NCI-H748 (cell line): ENCODE measurements around the gene CCDC141.

Experiments
- DNase-seq: peaks from one replicate; lab custom pipeline; 2025; ENCODE audit not compliant: unreplicated experiment; lab: John Stamatoyannopoulos, UW

The CCDC141 gene

DNA sequence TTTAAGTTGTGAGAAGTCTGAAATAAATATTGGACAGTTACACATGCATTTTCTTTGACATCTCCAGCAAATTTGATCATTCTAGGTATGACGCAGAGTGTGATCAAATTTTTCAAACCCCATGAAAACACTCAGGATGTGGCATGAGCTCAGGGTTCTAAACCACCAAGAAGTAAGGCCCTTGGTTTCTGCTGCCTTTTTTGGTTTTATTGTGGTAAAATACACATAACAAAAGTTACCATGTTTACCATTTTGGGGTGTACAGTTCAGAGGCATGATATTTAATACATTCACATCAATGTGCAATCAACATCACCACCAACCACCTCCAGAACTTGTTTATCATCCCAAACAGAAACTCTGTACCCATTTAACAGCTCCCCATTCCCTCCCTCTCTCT lies 178.4 kb downstream of the CCDC141 start:
- DNase-seq = no peak

DNA sequence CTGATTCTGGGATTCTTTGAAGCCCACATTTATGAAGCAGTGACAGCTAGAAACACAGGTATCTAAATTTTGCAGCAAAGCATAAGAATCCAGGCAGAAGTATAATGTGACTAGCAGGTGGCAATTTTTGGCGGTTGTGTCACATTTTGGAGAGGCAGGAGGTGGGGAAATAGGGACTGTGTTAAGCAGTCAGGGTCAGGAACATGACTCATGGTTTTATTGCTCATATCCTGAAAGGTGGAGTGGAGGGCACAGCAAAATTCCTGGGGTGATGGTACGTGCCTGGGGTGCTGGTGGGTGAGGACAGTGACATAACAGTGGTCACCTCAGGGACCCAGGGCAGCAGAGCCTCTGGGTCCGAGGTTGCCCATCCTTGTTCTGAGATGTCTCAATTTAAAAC lies 179.2 kb downstream of the CCDC141 start:
- no peak for DNase-seq

DNA sequence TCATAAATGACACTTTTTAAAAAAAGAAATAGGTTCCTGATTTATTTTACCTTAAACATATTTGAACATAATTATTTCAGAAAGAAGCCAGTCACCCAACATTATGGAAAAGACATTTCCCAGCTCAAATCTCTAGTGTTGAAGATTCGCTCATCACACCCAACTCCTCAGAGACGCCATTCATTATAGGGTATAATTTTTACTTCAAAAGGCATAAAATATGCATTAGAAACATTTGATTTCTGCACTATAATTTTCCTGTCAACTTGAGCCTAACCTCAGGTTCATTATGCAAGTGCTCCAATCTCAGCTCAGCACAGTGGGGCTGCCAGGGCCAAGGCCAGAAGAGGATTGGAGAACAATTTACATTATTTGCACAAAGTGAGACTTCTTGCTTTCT lies 183.9 kb downstream of the CCDC141 start:
- no peak for DNase-seq

DNA sequence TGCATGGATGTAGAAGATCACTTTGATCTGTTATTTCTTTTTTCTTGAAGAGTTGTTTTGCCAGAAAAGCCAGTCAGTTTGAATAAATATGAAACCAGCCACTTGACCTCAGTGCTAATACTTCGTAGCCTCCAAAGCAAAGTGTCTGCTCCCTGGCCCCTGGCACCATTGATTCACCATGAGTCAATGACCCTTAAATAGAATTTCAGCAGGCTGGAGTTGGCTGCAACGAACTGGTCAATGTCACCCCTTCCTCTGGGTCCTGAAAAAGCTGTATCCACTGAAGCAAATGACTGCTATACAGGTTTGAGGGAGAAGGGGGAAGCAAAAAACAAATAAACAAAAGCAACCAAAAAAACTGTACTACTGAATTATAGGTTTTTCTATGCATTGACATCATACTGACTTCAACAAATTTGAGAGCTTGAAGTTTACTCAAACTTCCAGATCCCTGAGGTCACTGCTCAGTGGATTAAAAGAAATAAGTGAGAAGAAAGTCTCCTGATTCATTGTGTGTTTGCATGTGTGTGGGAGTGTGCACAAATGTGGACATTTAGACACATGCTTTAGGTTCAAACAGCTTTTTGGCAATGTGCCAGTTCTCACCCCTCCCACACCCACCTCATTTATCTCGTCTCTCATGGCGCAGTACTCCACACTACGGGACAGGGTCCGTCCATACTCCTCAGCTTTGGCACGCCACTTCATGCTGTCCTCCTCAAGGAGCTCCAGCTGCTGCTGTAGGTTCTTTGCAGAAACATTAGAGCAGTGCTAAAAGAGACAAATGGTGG lies 184.6 kb downstream of the CCDC141 start:
- DNase-seq = peak; percentile 73

DNA sequence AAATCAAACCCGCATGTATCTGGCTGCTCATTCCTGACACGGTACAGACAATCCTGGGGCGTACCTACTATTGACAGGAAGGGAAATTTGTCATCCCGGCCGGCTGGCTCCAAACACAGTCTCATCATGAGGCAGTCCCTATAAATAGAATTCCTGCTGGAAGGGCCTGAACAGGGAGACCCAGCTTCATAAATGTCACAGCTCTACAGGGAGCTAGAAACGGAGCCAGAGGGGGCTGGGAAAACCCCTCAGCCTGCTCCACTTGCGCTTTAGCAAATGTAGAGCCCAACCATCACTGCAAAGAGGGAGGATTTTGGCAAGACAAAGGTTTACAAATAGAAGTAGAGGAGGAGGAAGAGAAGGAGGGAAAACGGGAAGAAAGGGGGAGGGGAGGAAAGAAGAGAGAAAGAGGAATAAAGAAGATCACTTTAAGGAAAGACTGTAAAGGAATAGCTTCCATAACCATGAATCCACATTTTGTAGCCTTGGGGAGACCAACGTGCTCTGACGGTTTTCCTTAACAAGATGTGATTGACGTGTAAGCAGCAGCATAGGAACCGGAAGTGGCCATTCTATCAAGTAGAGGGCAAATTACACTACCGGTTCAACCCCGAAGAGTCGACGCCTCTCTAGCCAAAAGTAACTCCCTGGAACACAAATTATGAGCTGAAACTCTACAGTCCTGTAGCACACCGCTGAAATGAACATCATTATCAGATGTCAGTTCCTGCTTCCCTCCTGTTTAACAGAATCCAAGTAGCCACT lies 185.9 kb downstream of the CCDC141 start:
- DNase-seq = no peak

DNA sequence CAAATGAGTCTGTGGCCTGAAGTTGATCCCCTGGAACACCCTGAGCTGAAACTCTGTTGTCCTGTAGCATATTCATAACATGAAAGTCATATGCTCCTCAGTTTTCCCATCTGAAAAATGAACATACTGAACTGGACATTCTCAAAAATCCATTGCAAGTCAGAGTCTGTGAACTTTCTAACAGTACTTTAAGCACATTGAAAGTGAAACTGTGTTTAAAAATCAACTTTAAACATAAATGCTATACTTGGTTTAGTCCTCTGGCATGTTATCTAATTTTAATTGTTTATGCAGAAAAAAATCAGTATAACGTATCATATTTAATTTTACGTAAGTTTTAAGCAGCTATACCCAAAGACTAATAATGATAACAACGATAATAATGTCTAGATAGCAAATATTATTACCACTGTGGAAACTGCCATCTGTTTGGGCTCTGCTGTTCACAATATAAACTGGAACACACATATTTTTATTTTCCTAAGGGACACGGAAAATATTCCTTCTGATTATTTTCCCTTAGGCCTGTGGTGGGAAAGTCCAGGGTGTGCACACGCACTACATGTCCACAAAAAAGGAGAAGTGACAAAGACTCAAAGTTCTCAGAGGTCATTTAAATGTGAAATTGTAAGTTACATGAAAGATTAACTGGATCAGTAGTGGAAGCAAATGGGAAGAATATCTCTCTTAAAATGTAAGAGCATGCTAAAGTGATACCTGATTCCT lies 186.6 kb downstream of the CCDC141 start:
- no peak for DNase-seq

DNA sequence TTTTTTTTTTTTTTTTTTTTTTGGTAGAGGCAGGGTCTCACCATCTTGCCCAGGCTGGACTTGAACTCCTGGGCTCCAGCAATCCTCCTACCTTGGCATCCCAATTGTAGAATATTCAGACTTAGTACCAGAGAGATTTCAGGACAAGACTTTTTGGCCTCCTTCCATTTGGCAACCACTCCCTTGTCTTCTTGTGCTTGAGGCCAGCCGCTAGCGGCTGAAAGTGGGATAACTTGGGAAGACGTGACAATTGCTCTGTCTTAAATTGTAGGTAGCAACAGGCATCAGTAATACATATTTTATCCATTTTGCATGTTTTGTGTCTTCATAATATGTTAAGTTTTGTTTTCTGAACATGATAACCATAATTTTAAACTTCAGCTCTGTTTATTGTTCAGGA lies 189.4 kb downstream of the CCDC141 start:
- no peak for DNase-seq

DNA sequence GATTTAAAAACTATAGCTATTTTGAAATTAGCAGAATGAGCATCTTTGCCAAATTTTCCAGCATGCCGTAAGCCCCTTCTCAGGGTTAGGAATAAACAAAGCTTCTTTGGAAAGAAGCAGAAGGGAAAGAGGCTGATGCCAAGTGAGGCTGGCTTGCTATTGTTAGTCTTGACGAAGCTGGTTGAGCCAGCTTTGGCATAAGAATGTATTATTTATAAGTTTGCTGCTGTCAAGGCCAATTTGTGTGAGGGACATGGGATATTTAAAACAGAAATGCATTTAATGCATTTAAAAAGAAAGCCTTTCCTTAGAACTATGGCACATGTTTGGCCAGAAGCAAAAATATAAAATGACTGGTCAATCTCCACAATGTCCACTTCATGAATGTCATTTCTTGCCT lies 190.2 kb downstream of the CCDC141 start:
- no peak for DNase-seq

DNA sequence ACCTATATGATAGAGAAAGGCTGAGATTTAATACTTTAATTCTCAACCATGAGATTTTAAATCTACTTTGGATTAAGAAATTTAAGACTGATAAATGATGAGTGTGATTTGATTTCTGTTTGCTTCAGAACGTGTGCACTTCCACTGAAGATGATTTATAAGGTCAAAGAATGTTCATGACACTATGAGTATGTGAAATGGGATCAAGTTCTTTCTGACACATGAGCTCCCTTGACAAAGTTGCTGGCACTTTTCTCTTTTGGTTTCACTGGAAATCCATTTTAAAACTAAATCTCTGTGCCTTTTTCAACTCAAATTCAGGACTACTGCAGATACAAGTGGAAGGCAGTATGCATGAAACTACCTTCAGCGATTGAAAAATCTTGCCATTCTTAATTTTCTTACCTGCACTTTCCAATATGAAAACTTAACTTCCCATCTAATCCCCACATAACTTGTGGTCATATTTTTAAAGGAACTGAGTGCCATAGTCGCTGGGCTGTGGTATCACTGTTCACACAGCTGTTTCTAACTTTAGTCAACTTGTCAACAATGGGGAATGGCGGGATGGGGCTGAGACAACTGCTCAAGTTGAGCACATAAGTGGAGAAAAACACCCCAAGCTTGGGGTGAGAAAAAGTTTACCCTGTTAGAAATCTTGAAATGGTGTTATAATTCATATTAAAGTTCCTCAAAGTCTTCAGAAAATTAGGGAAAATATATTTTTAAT lies 190.9 kb downstream of the CCDC141 start:
- DNase-seq = no peak

DNA sequence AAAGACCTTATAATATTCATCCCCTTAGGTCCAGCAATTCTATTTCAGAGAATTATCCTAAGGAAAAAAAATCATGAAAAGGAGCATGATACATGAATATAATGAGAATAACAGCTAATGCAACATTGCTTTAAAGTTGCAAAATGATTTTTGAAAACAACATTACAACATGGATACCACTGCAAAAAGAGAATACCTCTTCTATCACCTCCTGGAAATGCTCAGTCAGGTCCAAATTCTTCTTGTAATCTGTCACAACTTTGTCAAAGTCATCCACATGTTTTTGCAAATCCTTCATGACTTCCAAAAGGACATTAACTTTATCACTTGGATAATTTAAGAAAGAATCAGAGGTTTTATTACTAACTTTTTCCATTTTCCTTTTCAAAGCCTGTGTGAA lies 194.8 kb downstream of the CCDC141 start:
- DNase-seq = no peak

DNA sequence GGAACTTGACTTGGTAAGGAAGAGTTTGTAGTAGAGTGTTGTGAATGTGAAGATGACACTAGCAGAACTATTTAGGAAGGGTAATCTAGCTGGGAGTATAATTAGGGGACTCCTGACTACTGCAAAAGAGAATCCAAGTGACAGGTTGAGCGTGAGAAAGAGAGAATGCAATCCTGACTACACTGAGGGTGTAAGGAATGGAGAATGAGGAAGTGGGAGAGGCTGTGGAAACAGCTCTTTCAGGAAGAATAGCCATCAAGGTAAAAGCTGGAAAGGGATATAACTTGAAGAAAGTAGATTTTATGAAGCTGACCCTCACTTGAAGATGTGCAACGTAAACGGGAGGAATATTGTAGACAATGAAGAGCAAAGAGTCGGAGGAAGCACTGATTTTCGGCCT lies 201.6 kb downstream of the CCDC141 start:
- no peak for DNase-seq

DNA sequence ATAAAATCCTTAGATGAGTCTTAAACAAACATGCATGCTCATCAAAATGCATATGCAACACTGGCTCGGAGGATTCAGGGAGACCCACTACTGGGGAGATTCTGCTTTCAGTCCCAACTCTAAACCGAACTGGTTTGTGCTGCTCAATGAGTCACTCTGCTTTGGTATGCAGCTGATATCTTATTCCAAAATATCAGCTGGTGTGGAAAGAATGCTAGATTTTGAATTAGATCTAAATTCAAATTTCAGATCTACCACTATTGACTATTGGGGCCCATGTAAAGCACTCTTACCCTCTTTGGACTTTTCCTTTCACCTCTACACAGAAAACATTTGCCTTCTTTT lies 203.5 kb downstream of the CCDC141 start:
- no peak for DNase-seq

DNA sequence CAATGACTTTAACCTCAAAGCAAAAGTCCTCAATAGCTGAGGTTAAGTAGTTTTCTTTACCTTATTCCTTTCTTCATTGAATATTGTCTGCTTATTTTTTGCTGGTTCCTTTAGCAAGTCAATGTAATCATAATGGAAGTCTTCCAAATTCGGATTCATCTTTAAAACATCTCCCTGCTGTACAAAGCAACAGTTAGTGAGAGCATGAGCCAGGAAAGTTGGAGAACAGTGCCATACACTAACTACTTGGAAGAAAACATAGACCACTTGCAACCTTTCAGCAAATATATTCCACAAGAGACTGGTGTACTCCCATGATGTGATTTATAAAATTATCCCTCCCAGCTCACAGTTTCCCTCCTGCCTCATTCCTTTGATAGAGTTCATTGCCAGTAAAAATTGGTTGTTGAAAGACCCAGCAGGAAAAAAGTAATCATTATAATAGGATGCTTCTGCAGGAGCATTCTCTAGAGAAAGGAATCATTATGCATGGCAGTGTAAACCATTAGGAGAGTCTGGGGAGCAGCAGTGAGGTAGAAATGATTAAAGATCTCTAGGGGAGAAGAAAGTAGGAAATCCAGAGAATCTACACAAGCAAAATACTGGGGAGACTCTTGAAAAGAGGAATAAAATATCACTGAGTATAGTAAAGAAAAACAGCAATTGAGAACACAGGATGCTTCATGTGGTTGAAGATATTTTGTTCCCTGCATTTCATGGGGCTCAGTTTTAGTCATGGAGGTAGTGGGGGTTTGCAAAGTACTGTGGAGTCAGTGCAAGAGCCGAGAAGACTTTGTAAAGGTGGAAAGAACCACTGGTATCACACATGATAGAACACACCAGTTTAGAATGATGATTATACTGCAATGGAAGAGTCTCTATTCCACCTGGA lies 204.1 kb downstream of the CCDC141 start:
- no peak for DNase-seq

DNA sequence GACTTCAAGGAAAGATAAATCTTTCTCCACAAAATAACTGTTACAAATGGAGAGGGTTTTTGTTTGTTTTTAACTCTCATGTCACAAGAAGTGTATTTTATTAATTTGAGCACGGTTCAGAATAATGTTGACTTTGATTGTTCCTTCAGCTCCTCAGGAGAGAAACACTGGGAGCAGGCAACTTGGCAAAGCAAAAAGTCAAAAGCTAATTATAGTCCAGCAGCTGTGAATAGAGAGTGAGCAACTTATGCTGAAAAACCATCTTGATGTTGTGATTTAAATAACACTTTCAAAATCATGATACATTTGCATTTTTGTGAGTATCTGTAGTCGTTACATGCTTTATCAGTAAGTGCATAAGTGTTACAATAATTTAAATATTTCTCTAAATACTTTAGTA lies 205.2 kb downstream of the CCDC141 start:
- no peak for DNase-seq

DNA sequence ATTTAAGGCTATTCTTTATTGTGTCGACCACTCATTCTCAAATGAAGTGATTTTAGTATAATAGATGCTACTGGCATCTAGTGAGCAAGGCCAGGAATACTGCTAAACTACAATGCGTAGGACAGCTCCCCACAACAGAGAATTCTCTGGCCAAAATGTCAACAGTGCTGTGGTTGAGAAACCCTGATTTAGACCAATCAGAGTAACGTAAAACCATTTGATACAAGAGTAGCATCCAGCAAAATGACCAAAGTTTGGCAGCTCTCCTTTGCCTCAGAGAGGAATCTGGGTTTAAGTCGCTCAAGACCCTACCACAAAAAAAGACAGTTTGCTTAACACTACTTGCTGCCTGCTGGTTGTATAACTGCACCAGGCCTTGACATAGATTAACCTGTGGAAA lies 205.7 kb downstream of the CCDC141 start:
- no peak for DNase-seq

DNA sequence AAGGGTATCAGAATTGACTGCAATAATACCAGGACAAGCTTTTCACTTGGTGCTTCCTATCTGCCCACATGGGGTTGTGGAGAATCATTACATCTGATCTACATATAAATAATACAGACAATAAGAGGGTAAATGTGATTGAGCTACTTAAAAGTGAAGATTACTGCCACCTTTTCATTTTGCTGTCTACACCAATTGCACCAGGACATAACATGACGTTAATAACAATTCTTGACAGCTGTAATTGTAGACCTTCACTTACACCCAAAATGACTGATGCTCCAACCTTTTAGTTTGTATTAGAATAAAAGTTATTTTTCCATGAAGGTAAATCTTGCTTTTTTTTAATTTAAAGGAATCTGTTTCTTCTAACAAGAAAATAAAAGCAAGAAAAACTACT lies 206.2 kb downstream of the CCDC141 start:
- DNase-seq = no peak

DNA sequence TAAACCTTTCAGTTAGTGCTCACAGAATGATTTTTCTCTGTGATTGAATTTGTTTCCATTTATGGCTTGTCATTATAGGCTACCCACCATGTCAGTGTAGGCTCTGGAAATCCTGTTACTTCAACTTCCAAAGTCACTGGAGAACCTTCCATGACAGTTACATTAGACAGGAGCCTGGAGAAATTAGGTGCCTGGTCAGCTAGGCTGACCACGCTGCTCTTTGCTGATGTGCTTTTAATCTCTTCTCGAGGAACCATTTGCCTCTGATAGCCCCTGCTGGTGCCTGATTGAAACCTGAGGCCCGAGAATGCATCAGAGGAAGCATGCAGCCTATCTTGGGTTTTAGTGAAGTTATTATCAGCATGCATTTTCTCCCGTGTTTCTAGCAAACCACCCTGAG lies 213.1 kb downstream of the CCDC141 start:
- DNase-seq = no peak

DNA sequence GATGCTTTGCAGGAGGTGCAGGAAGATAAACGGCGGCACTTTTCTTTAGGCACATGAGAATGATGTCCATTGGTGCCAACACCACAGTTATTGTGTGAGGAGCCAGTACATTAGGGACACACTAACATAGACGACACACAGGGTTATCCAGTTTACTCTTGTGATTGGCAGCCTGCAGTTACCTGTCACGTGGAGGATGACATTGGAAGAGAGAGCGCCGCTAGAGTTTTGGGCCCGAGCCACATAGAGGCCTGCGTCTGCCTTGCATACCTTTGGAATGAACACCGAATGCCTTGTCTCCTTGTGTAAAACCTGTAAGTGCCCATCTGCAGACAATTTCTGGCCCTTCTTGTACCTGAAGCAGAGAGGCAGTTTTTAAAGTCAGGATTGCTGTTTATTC lies 215.9 kb downstream of the CCDC141 start:
- no peak for DNase-seq

DNA sequence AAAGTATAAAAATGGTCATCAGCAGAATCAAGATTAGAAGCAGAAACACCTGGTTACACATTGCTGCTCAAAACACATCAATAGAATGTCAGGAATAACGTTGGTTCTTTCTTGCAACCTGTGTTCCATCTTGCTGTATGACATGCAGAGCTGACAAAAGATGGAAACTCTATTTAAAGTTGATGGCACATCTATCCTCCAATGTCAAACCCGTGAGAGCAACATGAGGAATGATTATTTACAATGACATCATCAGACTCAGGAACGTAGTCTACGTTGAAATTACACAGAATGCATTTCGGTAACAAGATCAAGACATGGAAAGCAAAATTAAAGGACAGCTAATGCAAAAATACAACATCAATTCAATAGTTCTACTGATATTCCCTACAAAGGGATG lies 216.6 kb downstream of the CCDC141 start:
- DNase-seq = no peak

DNA sequence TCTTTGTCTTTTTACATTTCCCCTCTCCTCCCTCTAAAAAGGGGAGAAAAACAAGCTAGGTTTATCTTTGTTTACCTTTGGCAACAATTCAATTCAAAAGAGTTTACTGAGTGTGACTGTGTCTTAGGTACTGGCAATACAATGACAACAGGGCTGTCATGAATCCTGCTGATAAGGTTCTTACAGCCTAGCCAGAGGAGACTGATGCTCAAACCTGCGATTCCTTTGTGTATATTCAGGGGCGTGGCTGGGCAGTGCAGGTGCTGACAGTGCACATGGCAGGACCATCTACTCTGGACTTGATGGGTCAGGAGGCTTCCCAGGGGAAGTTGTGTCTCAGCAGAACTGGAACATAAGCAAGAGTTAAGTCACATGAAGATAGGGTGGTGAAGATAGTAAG lies 219.5 kb downstream of the CCDC141 start:
- DNase-seq = peak; percentile 82
